ENCODE results near the gene UTP25.

GRCh38 chr1:209882286-209882685 lies 54.5 kb downstream of the UTP25 start:
- TF ChIP-seq CTCF (IDR thresholded peaks at IDR 0.05), result no peak
- no peak for TF ChIP-seq POLR2AphosphoS5 (IDR thresholded peaks at IDR 0.05)

Data from stomach (tissue), 4 donors.